ENCODE results near the gene PIWIL4.
A peak's percentile ranks its signal among the peaks of the same experiment; 100 is the strongest.
"Not testable (repeated sequence)": the region's sequence is repeated elsewhere in the genome, so short reads cannot be mapped to it uniquely, and the experiment has no call there.

Gene PIWIL4

GRCh38 chr11:94549146-94549545, 18.0 kb upstream of the PIWIL4 start:
- no peak for DNase-seq (ENCODE audit: low read depth)

- no peak for DNase-seq (ENCODE audit: low read depth)
These were observed 16.7 kb upstream of the PIWIL4 start for GRCh38 chr11:94550513-94550912.

GRCh38 chr11:94553938-94554337, 13.2 kb upstream of the PIWIL4 start:
- DNase-seq (ENCODE audit: low read depth), result peak; percentile 90

GRCh38 chr11:94555752-94556329, 11.3 kb upstream of the PIWIL4 start:
- not testable (repeated sequence) for DNase-seq (ENCODE audit: low read depth)

GRCh38 chr11:94557421-94557820, 9.7 kb upstream of the PIWIL4 start:
- peak; percentile 49 for DNase-seq (ENCODE audit: low read depth)

- DNase-seq (ENCODE audit: low read depth), result peak; percentile 36
These were observed 9.2 kb upstream of the PIWIL4 start for GRCh38 chr11:94557992-94558391.

- no peak for DNase-seq (ENCODE audit: low read depth)
These were observed 8.7 kb upstream of the PIWIL4 start for GRCh38 chr11:94558468-94558867.

GRCh38 chr11:94558932-94559331, 8.2 kb upstream of the PIWIL4 start:
- no peak for DNase-seq (ENCODE audit: low read depth)

GRCh38 chr11:94559361-94559760, 7.8 kb upstream of the PIWIL4 start:
- DNase-seq (ENCODE audit: low read depth), result no peak

GRCh38 chr11:94560834-94561233, 6.3 kb upstream of the PIWIL4 start:
- DNase-seq (ENCODE audit: low read depth), result no peak

- peak; percentile 75 for DNase-seq (ENCODE audit: low read depth)
These were observed 3.9 kb upstream of the PIWIL4 start for GRCh38 chr11:94563176-94563847.

GRCh38 chr11:94563848-94564467, 3.2 kb upstream of the PIWIL4 start:
- DNase-seq (ENCODE audit: low read depth), result no peak

GRCh38 chr11:94568200-94568599, 1.0 kb downstream of the PIWIL4 start:
- no peak for DNase-seq (ENCODE audit: low read depth)

- DNase-seq (ENCODE audit: low read depth), result no peak
These were observed 1.5 kb downstream of the PIWIL4 start for GRCh38 chr11:94568717-94569116.

- not testable (repeated sequence) for DNase-seq (ENCODE audit: low read depth)
These were observed 5.8 kb downstream of the PIWIL4 start for GRCh38 chr11:94572975-94573374.

- peak; percentile 93 for DNase-seq (ENCODE audit: low read depth)
These were observed 7.2 kb downstream of the PIWIL4 start for GRCh38 chr11:94574193-94574961.

GRCh38 chr11:94576306-94576705, 9.1 kb downstream of the PIWIL4 start:
- no peak for DNase-seq (ENCODE audit: low read depth)

- DNase-seq (ENCODE audit: low read depth), result peak; percentile 10
These were observed 10.7 kb downstream of the PIWIL4 start for GRCh38 chr11:94577841-94578240.

GRCh38 chr11:94581926-94582325, 14.8 kb downstream of the PIWIL4 start:
- no peak for DNase-seq (ENCODE audit: low read depth)

GRCh38 chr11:94583213-94583865, 16.2 kb downstream of the PIWIL4 start:
- DNase-seq (ENCODE audit: low read depth), result no peak

- peak; percentile 73 for DNase-seq (ENCODE audit: low read depth)
These were observed 16.8 kb downstream of the PIWIL4 start for GRCh38 chr11:94583866-94584500.

GRCh38 chr11:94584978-94585377, 17.8 kb downstream of the PIWIL4 start:
- no peak for DNase-seq (ENCODE audit: low read depth)
